Mesenchymal stem cell (in vitro differentiated cells and primary cell): ENCODE data around the gene PRF1.

Source experiments
- DNase-seq: peaks from one replicate; pipeline ENCODE4 v3.0.0-alpha.2; 2013
- H2AFZ ChIP-seq: one replicate; pipeline ENCODE4 v1.6.1; 2013; ENCODE audit warnings: low read depth, mild to moderate bottlenecking, control low read depth, inconsistent platforms, low read length, moderate library complexity
- H2AK5ac ChIP-seq: 2 replicates; pipeline ENCODE4 v1.6.1; 2013; ENCODE audit warnings: low read length, moderate library complexity, mild to moderate bottlenecking, inconsistent platforms; ENCODE audit not compliant: severe bottlenecking
- H2BK120ac ChIP-seq: one replicate; pipeline ENCODE4 v1.6.1; 2013; ENCODE audit warnings: low read depth, mild to moderate bottlenecking, inconsistent platforms, low read length, moderate library complexity
- H2BK12ac ChIP-seq, 2 experiments: one replicate each; pipeline ENCODE4 v1.6.1; 2013; ENCODE audit warnings: inconsistent platforms in 2 of 2, low read length in 2 of 2, mild to moderate bottlenecking in 2 of 2, moderate library complexity in 2 of 2, control low read depth in 1 of 2
- H2BK15ac ChIP-seq: one replicate; pipeline ENCODE4 v1.6.1; 2013; ENCODE audit warnings: mild to moderate bottlenecking, low read depth, inconsistent platforms; ENCODE audit not compliant: poor library complexity, severe bottlenecking
- H2BK5ac ChIP-seq: 2 replicates; pipeline ENCODE4 v1.6.1; 2013; ENCODE audit warnings: low read depth, mild to moderate bottlenecking, low read length, control low read depth, inconsistent platforms; ENCODE audit not compliant: poor library complexity, severe bottlenecking
- H3K14ac ChIP-seq, 2 experiments: one replicate each; pipeline ENCODE4 v1.6.1; 2013; ENCODE audit warnings: inconsistent platforms in 2 of 2, low read length in 2 of 2, control low read depth in 1 of 2, mild to moderate bottlenecking in 1 of 2, moderate library complexity in 1 of 2
- H3K18ac ChIP-seq, 2 experiments: one replicate each; pipeline ENCODE4 v1.6.1; 2013; ENCODE audit warnings: inconsistent platforms in 2 of 2, low read length in 2 of 2, control low read depth in 1 of 2, low read depth in 1 of 2, mild to moderate bottlenecking in 1 of 2
- H3K23ac ChIP-seq, 2 experiments: one replicate each; pipeline ENCODE4 v1.6.1; 2013; ENCODE audit warnings: inconsistent platforms in 2 of 2, low read length in 2 of 2, mild to moderate bottlenecking in 2 of 2, moderate library complexity in 2 of 2, control low read depth in 1 of 2
- H3K27ac ChIP-seq: 2 replicates; pipeline ENCODE4 v1.5.1; 2013; ENCODE audit warnings: mild to moderate bottlenecking, moderate library complexity, low read length, control low read depth, inconsistent platforms; ENCODE audit not compliant: poor library complexity, severe bottlenecking
- H3K27me3 ChIP-seq, 2 experiments: 2 replicates each; pipeline versions ENCODE4 v1.6.1 to v1.7.0; 2013; ENCODE audit warnings: low read length in 2 of 2, mild to moderate bottlenecking in 2 of 2, moderate library complexity in 2 of 2, control low read depth in 1 of 2, inconsistent platforms in 1 of 2; ENCODE audit not compliant: control insufficient read depth in 1 of 2, insufficient read depth in 1 of 2
- H3K36me3 ChIP-seq, 2 experiments: 2 replicates each; pipeline versions ENCODE4 v1.6.1 to v1.7.0; 2013; ENCODE audit warnings: low read length in 2 of 2, control low read depth in 1 of 2, inconsistent platforms in 1 of 2, low read depth in 1 of 2, mild to moderate bottlenecking in 1 of 2; ENCODE audit not compliant: insufficient read depth in 2 of 2, control insufficient read depth in 1 of 2
- H3K4ac ChIP-seq, 2 experiments: one replicate each; pipeline ENCODE4 v1.6.1; 2013; ENCODE audit warnings: inconsistent platforms in 2 of 2, low read length in 2 of 2, mild to moderate bottlenecking in 2 of 2, moderate library complexity in 2 of 2, control low read depth in 1 of 2, low read depth in 1 of 2
- H3K4me1 ChIP-seq: 2 replicates; pipeline ENCODE4 v1.6.1; 2013; ENCODE audit warnings: low read depth, low read length, control low read depth; ENCODE audit not compliant: control insufficient read depth, insufficient read depth
- H3K4me2 ChIP-seq: 2 replicates; pipeline ENCODE4 v1.6.1; 2013; ENCODE audit warnings: low read length, mild to moderate bottlenecking, inconsistent platforms; ENCODE audit not compliant: poor library complexity, severe bottlenecking
- H3K4me3 ChIP-seq, 2 experiments: 2 replicates each; pipeline versions ENCODE4 v1.5.1 to v1.7.0; 2013; ENCODE audit warnings: low read length in 2 of 2, mild to moderate bottlenecking in 2 of 2, control low read depth in 1 of 2, low read depth in 1 of 2; ENCODE audit not compliant: insufficient read depth in 1 of 2
- H3K79me1 ChIP-seq: replicated peaks from 2 replicates; pipeline ENCODE4 v1.6.1; 2013; ENCODE audit warnings: mild to moderate bottlenecking, control low read depth, low read length, inconsistent platforms; ENCODE audit not compliant: poor library complexity, severe bottlenecking
- H3K9ac ChIP-seq: 2 replicates; pipeline ENCODE4 v1.7.0; 2013; ENCODE audit warnings: mild to moderate bottlenecking, low read length, moderate library complexity
- H3K9me3 ChIP-seq: 2 replicates; pipeline ENCODE4 v1.7.0; 2013; ENCODE audit warnings: mild to moderate bottlenecking, low read length; ENCODE audit not compliant: control insufficient read depth
- H4K8ac ChIP-seq: one replicate; pipeline ENCODE4 v1.6.1; 2013; ENCODE audit warnings: inconsistent platforms, mild to moderate bottlenecking, low read length, moderate library complexity
- H4K91ac ChIP-seq: one replicate; pipeline ENCODE4 v1.6.1; 2013; ENCODE audit warnings: mild to moderate bottlenecking, low read length, inconsistent platforms
- WGBS: methylation state at CpG from one replicate; pipeline ENCODE4 v1.1.7; 2013; ENCODE audit warnings: mixed read lengths; 5-methylcytosine and 5-hydroxymethylcytosine counted together

PRF1 gene

DNA sequence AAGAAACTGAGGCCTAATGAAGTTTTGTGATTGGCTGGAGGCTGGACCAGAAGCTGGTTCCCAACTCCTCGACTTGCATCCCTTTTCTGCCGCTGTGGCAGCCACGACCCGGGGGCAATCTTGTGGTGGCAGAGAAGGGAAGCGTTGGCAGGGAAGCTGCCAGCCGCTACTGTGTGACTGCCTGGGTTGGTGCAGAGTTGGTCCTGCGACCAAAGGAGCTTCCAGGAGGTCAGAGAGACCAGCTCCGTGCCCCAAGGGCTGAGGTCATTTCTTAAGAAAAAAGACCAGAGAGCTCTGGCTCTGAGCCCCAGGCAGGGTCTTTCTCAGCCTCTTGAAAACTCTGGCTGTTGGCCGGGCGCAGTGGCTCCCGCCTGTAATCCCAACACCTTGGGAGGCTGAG is 47.2 kb downstream of the PRF1 start:
- H2AK5ac ChIP-seq, result no peak overlapping the region

GRCh38 chr10:70552586-70552985 is 50.0 kb downstream of the PRF1 start:
- 80% methylated on average over 6 of the region's 6 CpGs for WGBS
- peak overlapping the region; percentile 87 for H3K27ac ChIP-seq

More for the DNA sequence above, 47.2 kb downstream of the PRF1 start:
- no peak overlapping the region for H3K14ac ChIP-seq
- H3K9me3 ChIP-seq, result no peaks in the 10 kb centered on the region
- H3K18ac ChIP-seq, result no peak overlapping the region
- H3K4me3 ChIP-seq, result no peak overlapping the region
- no peak overlapping the region for H3K9ac ChIP-seq
- H3K4me2 ChIP-seq, result no peak overlapping the region
- H3K4me1 ChIP-seq, result peaks cover 28% of the 10 kb centered on the region
- H3K4ac ChIP-seq, result no peak overlapping the region
- DNase-seq, result no peak
- no peaks in the 10 kb centered on the region for H3K36me3 ChIP-seq
- no peak overlapping the region for H4K91ac ChIP-seq
- H3K27ac ChIP-seq, result no peak overlapping the region
- H2AFZ ChIP-seq, result no peak overlapping the region
- H2BK12ac ChIP-seq, result no peak overlapping the region
- peaks cover 0 to 4% of the 10 kb centered on the region in 2 experiments for H3K27me3 ChIP-seq
- no peaks in the 10 kb centered on the region for H3K79me1 ChIP-seq
- no peak overlapping the region for H2BK5ac ChIP-seq
- no peak overlapping the region for H4K8ac ChIP-seq
- no peak overlapping the region for H3K23ac ChIP-seq
- H2BK15ac ChIP-seq, result no peak overlapping the region
- H2BK120ac ChIP-seq, result no peak overlapping the region
- WGBS, result 87% methylated on average over 11 of the region's 11 CpGs

GRCh38 chr10:70551971-70552422 is 50.5 kb downstream of the PRF1 start:
- Histone ChIP-seq H3K23ac (no peak overlapping the region), H3K27ac (peak overlapping the region; percentile 87)

More at GRCh38 chr10:70552586-70552985, 50.0 kb downstream of the PRF1 start:
- Histone ChIP-seq H3K36me3 (no peaks in the 10 kb centered on the region), H3K14ac (no peak overlapping the region), H3K27me3 (peaks cover 0 to 4% of the 10 kb centered on the region in 2 experiments), H3K18ac (no peak overlapping the region), H4K8ac (no peak overlapping the region), H3K4me3 (no peak overlapping the region), H3K4ac (no peak overlapping the region), H2BK15ac (no peak overlapping the region), H3K9me3 (no peaks in the 10 kb centered on the region), H2BK120ac (no peak overlapping the region), H2AK5ac (peak overlapping the region; percentile 92), H2BK5ac (peak overlapping the region; percentile 11), H3K23ac (no peak overlapping the region), H3K79me1 (no peaks in the 10 kb centered on the region), H2AFZ (no peak overlapping the region), H3K9ac (peak overlapping the region; percentile 6), H2BK12ac (no peak overlapping the region), H3K4me2 (no peak overlapping the region), H3K4me1 (peaks cover 19% of the 10 kb centered on the region), H4K91ac (no peak overlapping the region)
- DNase-seq, result no peak

GRCh38 chr10:70551466-70551865 is 51.1 kb downstream of the PRF1 start:
- no peak overlapping the region for H2BK15ac ChIP-seq
- H3K27me3 ChIP-seq, result peaks cover 0 to 4% of the 10 kb centered on the region in 2 experiments
- no peaks in the 10 kb centered on the region for H3K79me1 ChIP-seq
- no peak overlapping the region for H4K91ac ChIP-seq
- peak overlapping the region; percentile 87 for H3K27ac ChIP-seq
- no peaks in the 10 kb centered on the region for H3K9me3 ChIP-seq
- no peak overlapping the region for H2BK5ac ChIP-seq
- no peaks in the 10 kb centered on the region for H3K36me3 ChIP-seq
- peak overlapping the region; percentile 42 for H2AK5ac ChIP-seq
- H3K14ac ChIP-seq, result no peak overlapping the region
- H3K4me1 ChIP-seq, result peaks cover 19% of the 10 kb centered on the region
- no peak overlapping the region for H2BK120ac ChIP-seq
- H3K4ac ChIP-seq, result no peak overlapping the region
- no peak overlapping the region for H3K18ac ChIP-seq
- H3K9ac ChIP-seq, result no peak overlapping the region
- DNase-seq, result no peak
- 67% methylated on average over 1 of the region's 2 CpGs for WGBS
- no peak overlapping the region for H2AFZ ChIP-seq
- no peak overlapping the region for H3K23ac ChIP-seq
- H4K8ac ChIP-seq, result no peak overlapping the region
- H2BK12ac ChIP-seq, result no peak overlapping the region
- H3K4me2 ChIP-seq, result no peak overlapping the region
- no peak overlapping the region for H3K4me3 ChIP-seq

More at GRCh38 chr10:70551971-70552422, 50.5 kb downstream of the PRF1 start:
- Histone ChIP-seq H2AFZ (no peak overlapping the region), H3K4me3 (no peak overlapping the region), H3K79me1 (no peaks in the 10 kb centered on the region), H2AK5ac (no peak overlapping the region), H3K4me2 (peak overlapping the region; percentile 19), H3K4me1 (peaks cover 19% of the 10 kb centered on the region), H4K8ac (peak overlapping the region; percentile 39), H3K14ac (no peak overlapping the region), H4K91ac (no peak overlapping the region), H3K36me3 (no peaks in the 10 kb centered on the region), H3K9me3 (no peaks in the 10 kb centered on the region), H3K4ac (no peak overlapping the region), H2BK120ac (no peak overlapping the region), H3K27me3 (peaks cover 0 to 4% of the 10 kb centered on the region in 2 experiments), H2BK15ac (no peak overlapping the region), H3K18ac (no peak overlapping the region), H2BK12ac (no peak overlapping the region), H3K9ac (no peak overlapping the region), H2BK5ac (peak overlapping the region; percentile 19)
- 57% methylated on average over 16 of the region's 19 CpGs for WGBS
- DNase-seq, result peak; percentile 84
